ENCODE measurements around the gene DONSON.
A peak's percentile ranks its signal among the peaks of the same experiment; 100 is the strongest.
"Not testable (repeated sequence)": the region's sequence is repeated elsewhere in the genome, so short reads cannot be mapped to it uniquely, and the experiment has no call there.

DONSON gene

GRCh38 chr21:33608559-33608958 lies 20.1 kb upstream of the DONSON start:
- TF ChIP-seq CTCF (conservative IDR thresholded peaks at IDR 0.05; ENCODE audit: low read depth, low read length) = no peak
- no peak overlapping the region for H3K4me3 ChIP-seq (ENCODE audit: low read length)
- peak; percentile 30 for DNase-seq (ENCODE audit: low read depth)

- no peak for TF ChIP-seq CTCF (conservative IDR thresholded peaks at IDR 0.05; ENCODE audit: low read depth, low read length)
- no peak overlapping the region for H3K4me3 ChIP-seq (ENCODE audit: low read length)
- no peak for DNase-seq (ENCODE audit: low read depth)
These were observed 9.6 kb upstream of the DONSON start for GRCh38 chr21:33598051-33598450.

- H3K4me3 ChIP-seq (ENCODE audit: low read length) = peak overlapping the region; percentile 67
- no peak for TF ChIP-seq CTCF (conservative IDR thresholded peaks at IDR 0.05; ENCODE audit: low read depth, low read length)
- no peak for DNase-seq (ENCODE audit: low read depth)
These were observed 546 bp downstream of the DONSON start for GRCh38 chr21:33587792-33588484.

GRCh38 chr21:33586927-33587326 lies 1.6 kb downstream of the DONSON start:
- H3K4me3 ChIP-seq (ENCODE audit: low read length) = peak overlapping the region; percentile 67
- no peak for TF ChIP-seq CTCF (conservative IDR thresholded peaks at IDR 0.05; ENCODE audit: low read depth, low read length)
- DNase-seq (ENCODE audit: low read depth) = no peak

- H3K4me3 ChIP-seq (ENCODE audit: low read length) = no peak overlapping the region
- TF ChIP-seq CTCF (conservative IDR thresholded peaks at IDR 0.05; ENCODE audit: low read depth, low read length) = no peak
- DNase-seq (ENCODE audit: low read depth) = no peak
These were observed 4.0 kb downstream of the DONSON start for GRCh38 chr21:33584455-33584854.

- no peak overlapping the region for H3K4me3 ChIP-seq (ENCODE audit: low read length)
- no peak for TF ChIP-seq CTCF (conservative IDR thresholded peaks at IDR 0.05; ENCODE audit: low read depth, low read length)
- DNase-seq (ENCODE audit: low read depth) = no peak
These were observed 9.4 kb downstream of the DONSON start for GRCh38 chr21:33578959-33579542.

GRCh38 chr21:33578214-33578613 lies 10.3 kb downstream of the DONSON start:
- DNase-seq (ENCODE audit: low read depth) = peak; percentile 46
- no peak overlapping the region for H3K4me3 ChIP-seq (ENCODE audit: low read length)
- no peak for TF ChIP-seq CTCF (conservative IDR thresholded peaks at IDR 0.05; ENCODE audit: low read depth, low read length)

- H3K4me3 ChIP-seq (ENCODE audit: low read length); DNase-seq (ENCODE audit: low read depth): not testable (repeated sequence)
These were observed 11.7 kb downstream of the DONSON start for GRCh38 chr21:33576741-33577141.
